ENCODE results near the gene PSMA6. TPM values are rescaled to one million over a fixed set of nuclear protein-coding genes. Genes with fewer than 3 reads are reported as not detected.

PSMA6 gene
- total and polyA plus RNA-seq, 10 of the 15 experiments (the other 5 are each of a cell fraction or from before 2014, with no cell fraction given), result 267 to 1,363 (median 402) TPM

- TF ChIP-seq ELK1 (IDR thresholded peaks at IDR 0.05; ENCODE audit: low read depth, low read length), result no peak
- peak; percentile 79 for TF ChIP-seq NR2C2 (IDR thresholded peaks at IDR 0.05; ENCODE audit: borderline replicate concordance, control insufficient read depth, insufficient read length, low read depth)
- peak; percentile 83 for TF ChIP-seq POLR2A (IDR thresholded peaks at IDR 0.05; ENCODE audit: low read depth, low read length)
- TF ChIP-seq SPI1 (IDR thresholded peaks at IDR 0.05; ENCODE audit: borderline replicate concordance, insufficient read depth, low read depth, low read length), result no peak
- TF ChIP-seq ZNF217 (IDR thresholded peaks at IDR 0.05), result no peak
- TF ChIP-seq RELA (IDR thresholded peaks at IDR 0.05; ENCODE audit: borderline replicate concordance, partially characterized antibody), result peak; percentile 18
- no peak; the same call in 1 of the 2 replicates for TF ChIP-seq ATF7 (IDR thresholded peaks at IDR 0.05; ENCODE audit: low read depth)
- peak; percentile 75; the same call in 1 of the 2 replicates for TF ChIP-seq BACH1 (IDR thresholded peaks at IDR 0.05; ENCODE audit: borderline replicate concordance)
- TF ChIP-seq E4F1 (IDR thresholded peaks at IDR 0.05; ENCODE audit: borderline replicate concordance, partially characterized antibody), result peak; percentile 39
- 0 out of 2 replicates have a peak, but pooled peaks have one; percentile 8 for TF ChIP-seq SMC3 (IDR thresholded peaks at IDR 0.05; ENCODE audit: borderline replicate concordance, low read length)
- peak; percentile 57; the same call in 1 of the 2 replicates for TF ChIP-seq RB1 (IDR thresholded peaks at IDR 0.05; ENCODE audit: borderline replicate concordance)
- peak; percentile 70 for TF ChIP-seq HCFC1 (IDR thresholded peaks at IDR 0.05; ENCODE audit: low read length)
- no peak for TF ChIP-seq MYC (IDR thresholded peaks at IDR 0.05; ENCODE audit: insufficient read depth, insufficient read length, insufficient replicate concordance, low read length, severe bottlenecking)
- TF ChIP-seq LARP7 (IDR thresholded peaks at IDR 0.05), result peak; percentile 82; the same call in 1 of the 2 replicates
- TF ChIP-seq MEF2A (IDR thresholded peaks at IDR 0.05; ENCODE audit: insufficient read depth, low read depth, low read length), result peak; percentile 83
- peak; percentile 72; the same call in 1 of the 2 replicates for TF ChIP-seq SREBF2 (IDR thresholded peaks at IDR 0.05; ENCODE audit: low read length)
- peak; percentile 53; the same call in 1 of the 2 replicates for TF ChIP-seq FOXK2 (IDR thresholded peaks at IDR 0.05)
- TF ChIP-seq BHLHE40 (IDR thresholded peaks at IDR 0.05; ENCODE audit: borderline replicate concordance in 1 of 2, low read depth in 2 of 2, low read length in 1 of 2), result no peak
- peak; percentile 87; the same call in 1 of the 2 replicates for TF ChIP-seq POLR2AphosphoS2 (IDR thresholded peaks at IDR 0.05; ENCODE audit: low read depth, low read length)
- TF ChIP-seq TAF1 (IDR thresholded peaks at IDR 0.05; ENCODE audit: borderline replicate concordance, low read depth, low read length), result peak; percentile 55; the same call in 1 of the 2 replicates
- TF ChIP-seq RFX5 (IDR thresholded peaks at IDR 0.05; ENCODE audit: low read depth, low read length), result no peak
- peak; percentile 86; the same call in 1 of the 2 replicates for TF ChIP-seq POLR2AphosphoS5 (IDR thresholded peaks at IDR 0.05; ENCODE audit: low read length)
- TF ChIP-seq SREBF1 (IDR thresholded peaks at IDR 0.05; ENCODE audit: low read length), result peak; percentile 62; the same call in 1 of the 2 replicates
- TF ChIP-seq BCL11A (IDR thresholded peaks at IDR 0.05; ENCODE audit: low read depth, low read length), result 0 out of 2 replicates have a peak, but pooled peaks have one; percentile 26
- no peak for TF ChIP-seq CBX5 (IDR thresholded peaks at IDR 0.05; ENCODE audit: low read depth)
- TF ChIP-seq PKNOX1 (IDR thresholded peaks at IDR 0.05), result peak; percentile 66; the same call in 1 of the 2 replicates
- peak; percentile 78 for TF ChIP-seq SIN3A (IDR thresholded peaks at IDR 0.05; ENCODE audit: low read depth, low read length)
These were observed at the start of gene PSMA6 (continued) for GRCh38 chr14:35292051-35292769.

All from GM12878 (cell line).